ENCODE data around the gene PCDHGA2.

GRCh38 chr5:141328231-141328630, 10.3 kb upstream of the PCDHGA2 start:
- TF ChIP-seq NR2F2 (IDR thresholded peaks at IDR 0.05) (no peak), CTCF (IDR thresholded peaks at IDR 0.05; ENCODE audit: low read depth, low read length, missing input control) (no peak), MAX (IDR thresholded peaks at IDR 0.05) (no peak), REST (IDR thresholded peaks at IDR 0.05) (no peak), TAF1 (conservative IDR thresholded peaks at IDR 0.05) (no peak), ATF3 (IDR thresholded peaks at IDR 0.05) (no peak)
